T1000 (cell line): ENCODE measurements around the gene RAB6B.

Experiments used
- DNase-seq: peaks from one replicate; lab custom pipeline; 2025; ENCODE audit warnings: mixed read lengths; lab: John Stamatoyannopoulos, UW

RAB6B gene

GRCh38 chr3:133835961-133836360 lies 59.7 kb downstream of the RAB6B start:
- DNase-seq, result no peak

GRCh38 chr3:133835418-133835743 lies 60.3 kb downstream of the RAB6B start:
- no peak for DNase-seq

GRCh38 chr3:133834621-133835417 lies 60.9 kb downstream of the RAB6B start:
- DNase-seq, result no peak

- DNase-seq, result no peak
Observed at GRCh38 chr3:133833880-133834620, 61.6 kb downstream of the RAB6B start.

GRCh38 chr3:133833267-133833666 lies 62.4 kb downstream of the RAB6B start:
- DNase-seq, result no peak

- no peak for DNase-seq
Observed at GRCh38 chr3:133832802-133833144, 62.9 kb downstream of the RAB6B start.

GRCh38 chr3:133831966-133832801 lies 63.5 kb downstream of the RAB6B start:
- no peak for DNase-seq

GRCh38 chr3:133830071-133830470 lies 65.6 kb downstream of the RAB6B start:
- DNase-seq, result no peak

GRCh38 chr3:133829310-133829707 lies 66.4 kb downstream of the RAB6B start:
- DNase-seq, result no peak

- DNase-seq, result no peak
Observed at GRCh38 chr3:133828576-133829309, 66.9 kb downstream of the RAB6B start.

- no peak for DNase-seq
Observed at GRCh38 chr3:133827684-133828083, 68.0 kb downstream of the RAB6B start.

GRCh38 chr3:133827136-133827535 lies 68.5 kb downstream of the RAB6B start:
- DNase-seq, result no peak

GRCh38 chr3:133825969-133826727 lies 69.5 kb downstream of the RAB6B start:
- no peak for DNase-seq

- no peak for DNase-seq
Observed at GRCh38 chr3:133824961-133825485, 70.7 kb downstream of the RAB6B start.

GRCh38 chr3:133821767-133822638 lies 73.7 kb downstream of the RAB6B start:
- DNase-seq, result peak; percentile 68

- DNase-seq, result no peak
Observed at GRCh38 chr3:133820889-133821675, 74.6 kb downstream of the RAB6B start.

GRCh38 chr3:133820129-133820528 lies 75.6 kb downstream of the RAB6B start:
- no peak for DNase-seq

GRCh38 chr3:133815386-133815785 lies 80.3 kb downstream of the RAB6B start:
- no peak for DNase-seq

GRCh38 chr3:133812872-133813271 lies 82.8 kb downstream of the RAB6B start:
- DNase-seq, result no peak
